HG03103 (cell line): ENCODE measurements around the gene TAS1R3.

Experiments
- ATAC-seq: cut with Tn5 transposase; IDR thresholded peaks from one replicate; pipeline ENCODE4 v1.9.1; 2021; ENCODE audit warnings: low read depth; ENCODE audit not compliant: unreplicated experiment

Gene TAS1R3

GRCh38 chr1:1335792-1336248 lies 4.7 kb downstream of the TAS1R3 start:
- ATAC-seq, result no peak

- ATAC-seq, result no peak
Measured at GRCh38 chr1:1336446-1336845, 5.4 kb downstream of the TAS1R3 start.

GRCh38 chr1:1336931-1337792 lies 6.1 kb downstream of the TAS1R3 start:
- no peak for ATAC-seq

GRCh38 chr1:1337793-1338147 lies 6.7 kb downstream of the TAS1R3 start:
- ATAC-seq, result no peak

- ATAC-seq, result no peak
Measured at GRCh38 chr1:1338278-1338677, 7.2 kb downstream of the TAS1R3 start.

- ATAC-seq, result no peak
Measured at GRCh38 chr1:1340185-1340584, 9.1 kb downstream of the TAS1R3 start.

GRCh38 chr1:1340791-1341548 lies 9.9 kb downstream of the TAS1R3 start:
- ATAC-seq, result no peak

GRCh38 chr1:1341549-1342021 lies 10.5 kb downstream of the TAS1R3 start:
- no peak for ATAC-seq

- no peak for ATAC-seq
Measured at GRCh38 chr1:1342061-1342562, 11.0 kb downstream of the TAS1R3 start.

- ATAC-seq, result no peak
Measured at GRCh38 chr1:1342584-1343115, 11.6 kb downstream of the TAS1R3 start.

GRCh38 chr1:1343811-1344421 lies 12.8 kb downstream of the TAS1R3 start:
- ATAC-seq, result no peak

GRCh38 chr1:1344655-1345361 lies 13.7 kb downstream of the TAS1R3 start:
- no peak for ATAC-seq

- no peak for ATAC-seq
Measured at GRCh38 chr1:1345384-1345783, 14.3 kb downstream of the TAS1R3 start.

GRCh38 chr1:1345860-1346500 lies 14.9 kb downstream of the TAS1R3 start:
- no peak for ATAC-seq

- ATAC-seq, result no peak
Measured at GRCh38 chr1:1346501-1346890, 15.4 kb downstream of the TAS1R3 start.

GRCh38 chr1:1347026-1347595 lies 16.0 kb downstream of the TAS1R3 start:
- ATAC-seq, result no peak

- no peak for ATAC-seq
Measured at GRCh38 chr1:1347663-1348419, 16.8 kb downstream of the TAS1R3 start.

GRCh38 chr1:1348420-1349255 lies 17.6 kb downstream of the TAS1R3 start:
- ATAC-seq, result peak; percentile 14
